ENCODE measurements around the gene GBF1. TPM values are rescaled to one million over a fixed set of nuclear protein-coding genes. Genes with fewer than 3 reads are reported as not detected.
A peak's percentile ranks its signal among the peaks of the same experiment; 100 is the strongest.
"Not testable (repeated sequence)": the region's sequence is repeated elsewhere in the genome, so short reads cannot be mapped to it uniquely, and the experiment has no call there.

The GBF1 gene
- polyA plus RNA-seq, 1 donor from 2014 or later, result 14.9 TPM

DNA sequence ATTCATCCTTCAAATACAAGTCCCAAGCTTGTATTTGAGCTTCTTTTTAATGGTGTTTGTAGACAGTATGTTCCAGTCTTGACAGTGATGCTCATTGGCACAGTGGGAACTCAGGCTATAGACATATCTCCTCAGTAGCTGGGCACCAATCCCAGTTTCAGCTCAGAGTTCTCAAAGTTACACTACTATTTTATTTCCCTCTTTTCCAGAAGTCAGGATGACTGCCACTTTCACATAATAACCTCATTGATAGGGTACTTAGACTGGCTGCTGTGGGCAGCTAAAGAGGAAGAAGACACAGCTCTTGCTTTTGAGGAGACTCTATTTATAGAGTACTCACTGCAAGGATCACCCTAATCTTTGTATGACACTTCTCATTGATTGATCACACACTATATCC is 2.4 kb downstream of the GBF1 start:
- Histone ChIP-seq H3K9me3 (ENCODE audit: low read length) (no peaks in the 10 kb centered on the region), H3K4me3 (ENCODE audit: low read length) (peak overlapping the region; percentile 81), H3K79me2 (replicated peaks; ENCODE audit: insufficient read depth, low read length) (peaks cover 62% of the 10 kb centered on the region), H3K36me3 (ENCODE audit: insufficient read depth, low read length) (no peaks in the 10 kb centered on the region), H4K20me1 (ENCODE audit: insufficient read depth) (peaks cover 5% of the 10 kb centered on the region), H3K27me3 (ENCODE audit: insufficient read depth, low read depth, low read length) (peaks cover 4% of the 10 kb centered on the region), H2AFZ (ENCODE audit: low read depth, low read length) (no peak overlapping the region), H3K4me2 (ENCODE audit: low read length) (peak overlapping the region; percentile 85), H3K9me2 (ENCODE audit: insufficient read depth, low read length) (no peaks in the 10 kb centered on the region), H3K9ac (ENCODE audit: low read length) (no peak overlapping the region), H3F3A (ENCODE audit: insufficient read depth, low read length, poor library complexity, severe bottlenecking) (no peaks in the 10 kb centered on the region), H3K27ac (ENCODE audit: low read length) (no peak overlapping the region)
- TF ChIP-seq, protein P1, sequence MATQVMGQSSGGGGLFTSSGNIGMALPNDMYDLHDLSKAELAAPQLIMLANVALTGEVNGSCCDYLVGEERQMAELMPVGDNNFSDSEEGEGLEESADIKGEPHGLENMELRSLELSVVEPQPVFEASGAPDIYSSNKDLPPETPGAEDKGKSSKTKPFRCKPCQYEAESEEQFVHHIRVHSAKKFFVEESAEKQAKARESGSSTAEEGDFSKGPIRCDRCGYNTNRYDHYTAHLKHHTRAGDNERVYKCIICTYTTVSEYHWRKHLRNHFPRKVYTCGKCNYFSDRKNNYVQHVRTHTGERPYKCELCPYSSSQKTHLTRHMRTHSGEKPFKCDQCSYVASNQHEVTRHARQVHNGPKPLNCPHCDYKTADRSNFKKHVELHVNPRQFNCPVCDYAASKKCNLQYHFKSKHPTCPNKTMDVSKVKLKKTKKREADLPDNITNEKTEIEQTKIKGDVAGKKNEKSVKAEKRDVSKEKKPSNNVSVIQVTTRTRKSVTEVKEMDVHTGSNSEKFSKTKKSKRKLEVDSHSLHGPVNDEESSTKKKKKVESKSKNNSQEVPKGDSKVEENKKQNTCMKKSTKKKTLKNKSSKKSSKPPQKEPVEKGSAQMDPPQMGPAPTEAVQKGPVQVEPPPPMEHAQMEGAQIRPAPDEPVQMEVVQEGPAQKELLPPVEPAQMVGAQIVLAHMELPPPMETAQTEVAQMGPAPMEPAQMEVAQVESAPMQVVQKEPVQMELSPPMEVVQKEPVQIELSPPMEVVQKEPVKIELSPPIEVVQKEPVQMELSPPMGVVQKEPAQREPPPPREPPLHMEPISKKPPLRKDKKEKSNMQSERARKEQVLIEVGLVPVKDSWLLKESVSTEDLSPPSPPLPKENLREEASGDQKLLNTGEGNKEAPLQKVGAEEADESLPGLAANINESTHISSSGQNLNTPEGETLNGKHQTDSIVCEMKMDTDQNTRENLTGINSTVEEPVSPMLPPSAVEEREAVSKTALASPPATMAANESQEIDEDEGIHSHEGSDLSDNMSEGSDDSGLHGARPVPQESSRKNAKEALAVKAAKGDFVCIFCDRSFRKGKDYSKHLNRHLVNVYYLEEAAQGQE (IDR thresholded peaks at IDR 0.05; ENCODE audit: borderline replicate concordance), result no peak
- TF ChIP-seq EZH2 (IDR thresholded peaks at IDR 0.05; ENCODE audit: borderline replicate concordance, insufficient read depth, low read length, poor library complexity, severe bottlenecking) (no peak), RAD21 (conservative IDR thresholded peaks at IDR 0.05) (no peak), POLR2AphosphoS5 (IDR thresholded peaks at IDR 0.05) (no peak), SMC3 (conservative IDR thresholded peaks at IDR 0.05; ENCODE audit: poor library complexity) (no peak), MXI1 (conservative IDR thresholded peaks at IDR 0.05; ENCODE audit: poor library complexity, severe bottlenecking) (no peak), EP300 (conservative IDR thresholded peaks at IDR 0.05; ENCODE audit: poor library complexity, severe bottlenecking) (no peak), TAF1 (IDR thresholded peaks at IDR 0.05; ENCODE audit: low read depth) (no peak)
- TF ChIP-seq, protein P2, sequence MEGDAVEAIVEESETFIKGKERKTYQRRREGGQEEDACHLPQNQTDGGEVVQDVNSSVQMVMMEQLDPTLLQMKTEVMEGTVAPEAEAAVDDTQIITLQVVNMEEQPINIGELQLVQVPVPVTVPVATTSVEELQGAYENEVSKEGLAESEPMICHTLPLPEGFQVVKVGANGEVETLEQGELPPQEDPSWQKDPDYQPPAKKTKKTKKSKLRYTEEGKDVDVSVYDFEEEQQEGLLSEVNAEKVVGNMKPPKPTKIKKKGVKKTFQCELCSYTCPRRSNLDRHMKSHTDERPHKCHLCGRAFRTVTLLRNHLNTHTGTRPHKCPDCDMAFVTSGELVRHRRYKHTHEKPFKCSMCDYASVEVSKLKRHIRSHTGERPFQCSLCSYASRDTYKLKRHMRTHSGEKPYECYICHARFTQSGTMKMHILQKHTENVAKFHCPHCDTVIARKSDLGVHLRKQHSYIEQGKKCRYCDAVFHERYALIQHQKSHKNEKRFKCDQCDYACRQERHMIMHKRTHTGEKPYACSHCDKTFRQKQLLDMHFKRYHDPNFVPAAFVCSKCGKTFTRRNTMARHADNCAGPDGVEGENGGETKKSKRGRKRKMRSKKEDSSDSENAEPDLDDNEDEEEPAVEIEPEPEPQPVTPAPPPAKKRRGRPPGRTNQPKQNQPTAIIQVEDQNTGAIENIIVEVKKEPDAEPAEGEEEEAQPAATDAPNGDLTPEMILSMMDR (IDR thresholded peaks at IDR 0.05; ENCODE audit: poor library complexity, severe bottlenecking), result no peak

DNA sequence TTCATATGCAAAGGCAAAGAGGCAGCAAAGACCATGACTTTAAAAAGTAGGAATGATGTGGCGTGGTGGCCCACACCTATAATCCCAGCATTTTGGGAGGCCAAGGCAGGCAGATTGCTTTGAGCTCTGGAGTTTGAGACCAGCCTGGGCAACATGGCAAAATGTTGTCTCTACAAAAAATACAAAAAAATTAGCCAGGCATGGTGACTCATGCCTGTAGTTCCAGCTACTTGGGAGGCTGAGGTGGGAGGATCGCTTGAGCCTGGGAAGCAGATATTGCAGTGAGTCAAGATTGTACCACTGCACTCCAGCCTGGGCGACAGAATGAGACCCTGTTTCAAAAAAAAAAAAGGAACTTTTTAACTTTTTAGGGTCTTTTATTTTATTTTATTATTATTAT is 7.2 kb downstream of the GBF1 start:
- H4K20me1 ChIP-seq (ENCODE audit: insufficient read depth); H3K36me3 ChIP-seq (ENCODE audit: insufficient read depth, low read length); H3K27ac ChIP-seq (ENCODE audit: low read length); H3K4me2 ChIP-seq (ENCODE audit: low read length); H3K27me3 ChIP-seq (ENCODE audit: insufficient read depth, low read depth, low read length); H3K9ac ChIP-seq (ENCODE audit: low read length); H3F3A ChIP-seq (ENCODE audit: insufficient read depth, low read length, poor library complexity, severe bottlenecking); H3K9me2 ChIP-seq (ENCODE audit: insufficient read depth, low read length); H2AFZ ChIP-seq (ENCODE audit: low read depth, low read length); H3K9me3 ChIP-seq (ENCODE audit: low read length); H3K4me3 ChIP-seq (ENCODE audit: low read length): not testable (repeated sequence)
- H3K79me2 ChIP-seq (replicated peaks; ENCODE audit: insufficient read depth, low read length), result peaks cover 78% of the 10 kb centered on the region

DNA sequence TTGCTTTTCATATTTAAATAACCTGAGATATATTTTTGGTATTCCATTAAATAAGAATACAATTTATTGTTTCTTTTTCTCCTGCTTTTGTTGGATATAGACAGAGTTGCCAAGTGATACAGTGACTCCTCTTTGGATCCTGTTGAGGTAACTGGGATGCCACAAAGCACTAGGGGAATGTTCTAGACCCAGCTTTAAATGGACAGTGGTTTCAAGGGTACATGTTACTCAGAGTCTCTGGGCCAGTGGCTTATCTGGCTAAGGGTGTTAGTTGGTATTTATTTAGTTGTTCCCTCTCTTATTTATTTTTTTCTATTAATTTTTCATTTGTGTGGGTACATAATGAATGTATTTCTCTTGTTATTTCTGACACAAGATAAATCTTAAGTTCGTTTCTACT is 9.1 kb downstream of the GBF1 start:
- Histone ChIP-seq H3K27ac (ENCODE audit: low read length) (no peak overlapping the region), H3K27me3 (ENCODE audit: insufficient read depth, low read depth, low read length) (no peaks in the 10 kb centered on the region), H3K36me3 (ENCODE audit: insufficient read depth, low read length) (no peaks in the 10 kb centered on the region), H3F3A (ENCODE audit: insufficient read depth, low read length, poor library complexity, severe bottlenecking) (no peaks in the 10 kb centered on the region), H3K9ac (ENCODE audit: low read length) (no peak overlapping the region), H3K4me3 (ENCODE audit: low read length) (no peak overlapping the region), H3K9me3 (ENCODE audit: low read length) (no peaks in the 10 kb centered on the region), H3K9me2 (ENCODE audit: insufficient read depth, low read length) (no peaks in the 10 kb centered on the region), H4K20me1 (ENCODE audit: insufficient read depth) (no peaks in the 10 kb centered on the region), H3K79me2 (replicated peaks; ENCODE audit: insufficient read depth, low read length) (peaks cover 63% of the 10 kb centered on the region), H2AFZ (ENCODE audit: low read depth, low read length) (no peak overlapping the region), H3K4me2 (ENCODE audit: low read length) (no peak overlapping the region)
- TF ChIP-seq POLR2AphosphoS5 (IDR thresholded peaks at IDR 0.05), result no peak
- TF ChIP-seq MXI1 (conservative IDR thresholded peaks at IDR 0.05; ENCODE audit: poor library complexity, severe bottlenecking), result no peak
- TF ChIP-seq, protein P2 (IDR thresholded peaks at IDR 0.05; ENCODE audit: poor library complexity, severe bottlenecking), result no peak
- no peak for TF ChIP-seq TAF1 (IDR thresholded peaks at IDR 0.05; ENCODE audit: low read depth)
- TF ChIP-seq EZH2 (IDR thresholded peaks at IDR 0.05; ENCODE audit: borderline replicate concordance, insufficient read depth, low read length, poor library complexity, severe bottlenecking), result no peak
- no peak for TF ChIP-seq SMC3 (conservative IDR thresholded peaks at IDR 0.05; ENCODE audit: poor library complexity)
- TF ChIP-seq RAD21 (conservative IDR thresholded peaks at IDR 0.05), result no peak

Measured in neural cell (in vitro differentiated cells).